Fibroblast of peridontal ligament (primary cell): ENCODE measurements around the gene ACADM.
"Not testable (repeated sequence)": the region's sequence is repeated elsewhere in the genome, so short reads cannot be mapped to it uniquely, and the experiment has no call there.

Experiments used
- DNase-seq: peaks from one replicate; pipeline ENCODE4 v3.0.0-alpha.2; 2010; ENCODE audit errors: extremely low read depth

The ACADM gene

DNA sequence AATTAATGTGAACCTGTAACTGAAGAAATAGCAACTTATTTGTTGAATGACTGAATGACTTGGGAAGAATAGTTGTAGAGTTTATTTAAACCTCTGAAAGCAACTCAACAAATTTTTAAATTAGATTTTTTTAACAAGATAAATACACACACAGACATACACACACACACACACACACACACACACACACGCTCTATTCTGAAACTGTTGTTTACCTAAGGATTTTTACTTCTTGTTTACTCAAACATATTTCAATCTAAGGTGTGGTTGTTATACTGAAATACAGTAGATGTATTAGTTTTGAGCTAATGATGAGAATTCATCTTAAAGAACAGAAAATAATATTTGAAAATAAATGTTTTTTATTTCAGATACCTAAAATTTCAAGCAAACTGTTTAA lies 11.5 kb downstream of the ACADM start:
- no peak for DNase-seq

DNA sequence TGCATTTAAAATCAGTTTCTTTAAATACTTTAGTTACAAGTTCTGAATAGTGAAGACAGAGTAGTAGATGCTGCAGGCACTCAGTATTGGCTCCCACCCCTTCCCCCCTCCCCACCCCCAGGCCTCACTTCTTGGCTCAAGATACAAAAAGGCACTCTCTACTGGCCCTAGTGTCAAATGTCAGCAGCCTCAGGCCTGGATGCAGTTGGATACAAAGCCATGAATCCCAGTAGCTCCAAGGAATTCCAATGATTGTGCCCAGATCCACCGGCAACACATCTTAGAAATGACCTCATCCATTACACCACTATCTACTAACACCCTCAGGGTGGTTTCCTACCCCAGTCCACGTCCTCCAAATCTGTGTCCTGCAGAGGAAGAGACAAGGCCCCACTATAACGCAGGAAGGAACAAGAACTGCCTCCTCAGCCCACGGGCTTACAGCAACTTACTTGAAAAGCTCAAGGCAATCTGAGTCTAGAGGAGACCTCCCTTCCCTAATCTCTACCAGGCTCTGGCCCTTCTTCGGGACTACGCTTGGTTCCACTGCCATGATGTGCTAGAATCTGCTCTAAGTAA lies 17.6 kb downstream of the ACADM start:
- no peak for DNase-seq

DNA sequence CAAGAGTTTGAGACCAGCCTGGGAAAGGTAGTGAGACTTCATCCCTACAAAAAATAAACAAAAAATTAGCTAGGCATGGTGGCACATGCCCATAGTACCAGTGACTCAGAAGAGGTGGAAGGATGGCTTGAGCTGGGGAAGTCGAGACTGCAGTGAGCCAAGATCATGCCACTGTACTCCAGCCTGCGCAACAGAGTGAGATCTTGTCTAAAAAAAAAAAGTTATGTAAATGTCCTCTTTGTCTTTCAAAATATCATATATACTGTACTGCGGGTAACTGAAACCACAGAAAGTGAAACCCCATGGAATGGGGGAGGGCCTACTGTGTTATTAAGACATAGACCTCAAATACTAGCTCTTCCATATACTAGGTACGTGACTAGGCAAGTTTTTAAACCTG lies 20.8 kb downstream of the ACADM start:
- DNase-seq = no peak

DNA sequence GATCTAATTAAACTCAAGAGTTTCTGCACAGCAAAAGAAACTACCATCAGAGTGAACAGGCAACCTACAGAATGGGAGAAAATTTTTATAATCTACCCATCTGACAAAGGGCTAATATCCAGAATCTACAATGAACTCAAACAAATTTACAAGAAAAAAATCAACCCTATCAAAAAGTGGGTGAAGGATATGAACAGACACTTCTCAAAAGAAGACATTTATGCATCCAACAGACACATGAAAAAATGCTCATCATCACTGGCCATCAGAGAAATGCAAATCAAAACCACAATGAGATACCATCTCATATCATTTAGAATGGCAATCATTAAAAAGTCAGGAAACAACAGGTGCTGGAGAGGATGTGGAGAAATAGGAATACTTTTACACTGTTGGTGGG lies 32.7 kb downstream of the ACADM start:
- DNase-seq = not testable (repeated sequence)

DNA sequence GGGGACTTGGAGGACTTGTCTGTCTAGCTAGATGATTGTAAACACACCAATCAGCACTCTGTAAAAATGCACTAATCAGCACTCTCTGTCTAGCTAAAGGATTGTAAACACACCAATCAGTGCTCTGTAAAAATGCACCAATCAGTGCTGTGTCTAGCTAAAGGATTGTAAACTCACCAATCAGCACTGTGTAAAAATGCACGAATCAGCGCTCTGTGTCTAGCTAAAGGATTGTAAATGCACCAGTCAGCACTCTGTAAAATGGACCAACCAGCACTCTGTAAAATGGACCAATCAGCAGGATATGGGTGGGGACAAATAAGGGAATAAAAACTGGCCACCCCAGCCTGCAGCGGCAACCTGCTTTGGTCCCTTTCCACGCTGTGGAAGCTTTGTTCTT lies 34.0 kb downstream of the ACADM start:
- not testable (repeated sequence) for DNase-seq

DNA sequence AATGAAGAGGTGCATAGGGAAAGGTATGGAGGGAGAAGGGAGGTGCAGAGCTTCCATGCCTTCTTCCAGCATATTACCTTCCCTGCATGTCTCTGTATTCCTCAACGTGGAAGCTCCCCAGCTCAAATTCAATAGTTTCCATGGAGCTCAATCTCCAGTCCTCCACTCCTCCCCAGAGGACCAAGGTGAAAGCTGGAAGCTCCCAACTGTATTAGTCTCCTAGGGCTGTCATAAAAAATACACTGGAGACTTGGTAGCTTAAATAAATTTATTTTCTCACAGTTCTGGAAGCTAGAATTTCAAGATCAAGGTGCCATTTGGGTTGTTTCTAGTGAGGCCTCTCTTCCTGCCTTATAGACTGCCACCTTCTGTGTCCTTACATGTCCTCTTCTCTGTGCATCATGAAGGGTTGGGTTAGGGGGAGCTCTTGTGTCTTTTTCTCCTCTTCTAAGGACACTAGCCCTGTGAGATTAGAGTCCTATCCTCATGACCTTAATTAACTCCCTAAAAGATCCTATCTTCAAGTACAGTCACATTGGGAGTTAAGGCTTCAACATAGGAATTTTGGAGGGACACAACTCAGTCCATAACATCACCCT lies 39.6 kb downstream of the ACADM start:
- DNase-seq = no peak

DNA sequence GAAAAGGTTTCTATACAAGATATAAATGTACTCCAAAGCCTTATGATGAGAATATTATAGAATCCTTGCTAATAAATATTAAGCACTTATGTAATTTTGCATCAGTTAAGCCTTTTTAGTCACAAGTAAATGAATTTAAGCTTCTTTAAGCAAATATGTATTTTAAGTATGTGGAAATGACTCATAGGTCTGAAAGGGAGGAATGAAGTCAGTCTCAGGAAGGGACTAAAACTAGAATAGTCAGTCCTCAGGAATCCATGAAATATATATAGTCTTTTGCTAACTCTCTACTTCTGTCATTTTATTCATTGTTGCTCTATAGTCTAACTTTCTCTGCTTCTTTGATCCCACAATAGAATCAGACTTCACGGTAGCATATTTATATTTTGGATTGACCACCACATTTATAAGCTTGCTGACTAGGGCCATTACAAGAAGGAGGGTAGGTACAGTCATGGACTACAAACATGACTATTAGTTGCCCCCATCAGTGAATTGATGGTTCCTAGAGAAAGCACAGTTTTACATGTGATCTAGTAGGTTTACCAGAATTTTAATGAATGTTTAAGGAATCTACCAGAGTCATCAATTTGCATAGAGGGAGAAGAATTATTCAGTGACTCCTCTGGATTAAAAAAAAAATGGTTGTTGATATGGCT lies 41.3 kb downstream of the ACADM start:
- peak; percentile 85 for DNase-seq

DNA sequence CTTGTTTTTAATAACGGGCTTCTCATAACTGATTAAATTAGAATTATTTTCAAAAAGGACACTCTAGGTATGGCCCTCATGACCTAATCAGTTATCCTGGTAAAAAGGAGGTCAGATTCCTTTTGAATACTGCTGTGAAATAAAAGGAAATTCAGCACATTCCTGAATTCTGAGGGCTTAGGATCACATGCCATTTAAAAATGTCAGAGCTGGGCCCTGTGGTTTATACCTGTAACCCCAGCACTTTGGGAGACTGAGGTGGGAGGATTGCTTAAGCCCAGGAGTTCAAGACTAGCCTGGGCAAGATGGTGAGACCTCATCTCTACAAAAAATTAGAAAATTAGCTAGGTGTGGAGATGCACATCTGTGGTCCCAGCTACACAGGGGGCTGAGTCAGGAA lies 43.5 kb downstream of the ACADM start:
- no peak for DNase-seq

DNA sequence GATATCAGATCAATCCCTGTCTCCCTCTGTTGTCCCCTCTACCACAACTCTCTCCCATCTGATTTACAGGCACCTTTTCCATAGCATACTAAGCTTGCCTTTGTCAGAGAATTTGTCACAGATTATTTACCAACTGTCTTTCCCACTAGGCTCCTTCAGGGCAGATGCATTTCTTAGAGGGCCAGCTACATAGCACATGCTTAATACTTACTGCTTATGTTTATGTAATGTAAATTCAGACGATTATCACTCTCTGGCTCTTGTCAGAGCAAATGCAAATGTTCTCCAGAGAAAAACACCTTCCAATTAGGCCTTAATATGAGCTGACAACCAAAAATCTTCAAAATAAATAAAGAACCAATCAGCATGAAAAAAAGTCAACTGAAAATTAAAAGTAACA lies 46.3 kb downstream of the ACADM start:
- no peak for DNase-seq

DNA sequence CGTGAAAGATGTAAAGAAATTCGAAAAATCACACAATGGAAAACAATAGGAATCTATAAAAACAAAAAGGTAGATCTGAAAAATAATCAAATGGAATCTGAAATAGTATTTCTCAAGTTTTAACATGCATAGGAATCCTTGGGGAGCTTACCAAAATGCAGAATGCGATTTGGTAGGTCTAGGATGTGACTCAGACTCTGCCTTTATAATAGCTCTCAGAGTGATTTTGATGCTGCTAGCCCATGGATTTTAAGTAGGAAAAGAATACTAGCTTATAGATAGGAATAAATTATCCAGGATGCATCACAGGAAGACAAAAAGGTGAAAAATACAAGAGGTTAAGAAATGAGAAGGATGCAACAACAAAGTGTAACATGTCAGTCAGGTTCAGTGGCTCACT lies 47.5 kb downstream of the ACADM start:
- no peak for DNase-seq

DNA sequence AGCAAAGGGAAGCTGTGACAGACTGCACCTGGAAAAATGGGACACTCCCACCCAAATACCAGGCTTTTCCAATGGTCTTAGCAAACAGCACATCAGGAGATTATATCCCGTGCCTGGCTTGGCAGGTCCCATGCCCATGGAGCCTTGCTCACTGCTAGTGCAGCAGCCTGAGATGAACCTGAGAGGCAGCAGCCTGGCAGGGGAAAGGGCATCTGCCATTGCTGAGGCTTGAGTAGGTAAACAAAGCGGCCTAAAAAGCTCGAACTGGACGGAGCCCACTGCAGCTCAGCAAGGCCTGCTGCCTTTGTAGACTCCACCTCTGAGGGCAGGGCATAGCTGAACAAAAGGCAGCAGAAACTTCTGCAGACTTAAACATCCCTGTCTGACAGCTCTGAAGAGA lies 53.3 kb downstream of the ACADM start:
- DNase-seq = not testable (repeated sequence)

DNA sequence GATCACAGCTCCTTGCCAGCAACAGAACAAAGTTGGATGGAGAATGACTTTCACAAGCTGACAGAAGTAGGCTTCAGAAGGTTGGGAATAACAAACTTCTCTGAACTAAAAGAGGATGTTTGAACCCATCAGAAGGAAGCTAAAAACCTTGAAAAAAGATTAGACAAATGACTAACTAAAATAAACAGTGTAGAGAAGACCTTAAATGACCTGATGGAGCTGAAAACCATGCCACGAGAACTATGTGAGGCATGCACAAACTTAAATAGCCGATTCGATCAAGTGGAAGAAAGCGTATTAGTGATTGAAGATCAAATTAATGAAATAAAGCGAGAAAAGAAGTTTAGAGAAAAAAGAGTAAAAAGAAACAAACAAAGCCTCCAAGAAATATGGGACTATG lies 54.2 kb downstream of the ACADM start:
- not testable (repeated sequence) for DNase-seq

DNA sequence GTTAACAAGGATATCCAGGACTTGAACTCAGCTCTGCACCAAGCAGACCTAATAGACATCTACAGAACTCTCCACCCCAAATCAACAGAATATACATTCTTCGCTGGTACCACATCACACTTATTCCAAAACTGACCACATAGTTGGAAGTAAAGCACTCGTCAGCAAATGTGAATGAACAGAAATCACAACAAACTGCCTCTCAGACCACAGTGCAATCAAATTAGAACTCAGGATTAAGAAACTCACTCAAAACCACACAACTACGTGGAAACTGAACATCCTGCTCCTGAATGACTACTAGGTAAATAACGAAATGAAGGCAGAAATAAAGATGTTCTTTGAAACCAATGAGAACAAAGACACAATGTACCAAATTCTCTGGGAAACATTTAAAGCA lies 55.7 kb downstream of the ACADM start:
- DNase-seq = not testable (repeated sequence)

DNA sequence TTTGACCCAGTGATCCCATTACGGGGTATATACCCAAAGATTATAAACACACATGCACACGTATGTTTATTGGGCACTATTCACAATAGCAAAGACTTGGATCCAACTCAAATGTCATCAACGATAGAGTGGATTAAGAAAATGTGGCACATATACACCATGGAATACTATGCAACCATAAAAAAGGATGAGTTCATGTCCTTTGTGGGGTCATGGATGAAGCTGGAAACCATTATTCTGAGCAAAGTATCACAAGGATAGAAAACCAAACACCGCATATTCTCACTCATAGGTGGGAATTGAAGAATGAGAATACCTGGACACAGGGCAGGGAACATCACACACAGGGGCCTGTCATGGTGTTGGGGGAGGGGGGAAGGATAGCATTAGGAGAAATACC lies 59.4 kb downstream of the ACADM start:
- not testable (repeated sequence) for DNase-seq

DNA sequence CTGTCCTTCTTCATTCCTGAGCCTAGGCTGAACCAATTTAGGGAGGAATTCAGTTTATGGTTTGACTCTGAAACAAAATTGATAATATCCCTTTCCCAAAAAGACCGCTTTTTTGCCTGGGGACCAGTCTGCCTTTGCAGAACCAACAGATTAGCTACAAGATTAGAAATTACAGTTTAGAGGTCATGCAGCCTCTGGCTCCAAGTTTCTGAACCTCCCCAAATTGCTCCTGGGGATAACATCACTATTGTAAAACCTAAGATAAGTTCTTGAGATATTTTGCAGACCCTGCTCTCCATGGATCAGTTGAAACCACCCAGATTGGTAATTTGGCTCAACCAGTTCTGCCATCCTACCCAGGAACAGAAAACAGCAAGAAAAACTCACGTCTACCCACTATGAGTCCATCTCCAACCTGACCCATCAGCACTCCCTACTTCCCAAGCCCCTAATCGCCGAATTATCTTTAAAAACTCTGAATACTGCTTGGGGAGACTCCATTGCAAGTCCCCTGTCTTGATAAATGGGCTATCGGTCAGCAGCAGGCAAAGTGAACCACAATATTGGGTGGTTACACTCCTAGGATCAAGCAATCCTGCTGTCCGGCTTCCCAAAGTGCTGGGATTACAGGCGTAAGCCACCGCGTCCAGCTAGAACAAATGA lies 60.9 kb downstream of the ACADM start:
- DNase-seq = no peak

DNA sequence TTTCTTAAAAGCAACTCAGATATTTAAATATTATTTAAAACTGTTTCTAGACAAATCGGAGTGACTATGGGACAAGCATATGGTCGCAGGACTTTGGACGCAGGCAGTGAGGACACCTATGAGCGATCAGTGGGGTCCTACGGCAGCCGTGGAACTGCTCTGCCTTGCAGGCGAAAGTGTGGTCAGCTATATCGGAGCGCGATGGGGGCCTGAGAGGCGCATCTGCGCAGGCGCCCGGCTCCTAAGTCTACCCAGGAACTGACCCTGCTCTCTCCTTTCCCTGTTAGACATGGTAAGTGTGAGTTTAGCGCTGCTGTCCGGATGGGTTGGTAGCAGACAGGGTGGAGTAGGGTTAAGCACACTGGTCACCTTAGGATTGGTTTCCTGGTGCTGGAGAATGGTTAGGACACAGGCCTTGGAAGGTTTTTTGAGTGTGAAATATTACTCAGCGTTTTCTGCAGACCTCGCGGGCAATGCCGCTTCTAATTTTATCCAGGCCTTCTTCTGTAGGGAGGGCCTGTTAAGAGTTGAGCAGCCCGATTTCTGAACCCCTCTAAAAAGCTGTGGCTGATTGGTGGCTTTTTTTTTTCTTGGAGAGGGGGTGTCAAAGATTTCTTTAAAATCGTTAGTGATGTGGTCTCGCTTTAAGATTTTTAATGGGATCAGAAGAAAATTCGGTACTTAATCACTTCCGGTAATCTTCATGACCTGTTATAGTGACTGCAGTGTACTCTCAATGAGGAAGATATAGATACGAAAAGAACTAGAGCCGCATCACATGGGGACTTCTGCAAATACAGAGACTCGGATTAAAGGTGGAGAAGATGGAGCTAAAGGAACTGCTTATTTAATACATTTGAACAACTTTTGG lies 61.7 kb downstream of the ACADM start, which contains the start of gene RABGGTB:
Gene RABGGTB, plus strand, starts transcription at position 274 of the 871 bp plus-strand sequence. Its CDS starts 16 bp downstream, at position 290.
- DNase-seq = peak; percentile 96

DNA sequence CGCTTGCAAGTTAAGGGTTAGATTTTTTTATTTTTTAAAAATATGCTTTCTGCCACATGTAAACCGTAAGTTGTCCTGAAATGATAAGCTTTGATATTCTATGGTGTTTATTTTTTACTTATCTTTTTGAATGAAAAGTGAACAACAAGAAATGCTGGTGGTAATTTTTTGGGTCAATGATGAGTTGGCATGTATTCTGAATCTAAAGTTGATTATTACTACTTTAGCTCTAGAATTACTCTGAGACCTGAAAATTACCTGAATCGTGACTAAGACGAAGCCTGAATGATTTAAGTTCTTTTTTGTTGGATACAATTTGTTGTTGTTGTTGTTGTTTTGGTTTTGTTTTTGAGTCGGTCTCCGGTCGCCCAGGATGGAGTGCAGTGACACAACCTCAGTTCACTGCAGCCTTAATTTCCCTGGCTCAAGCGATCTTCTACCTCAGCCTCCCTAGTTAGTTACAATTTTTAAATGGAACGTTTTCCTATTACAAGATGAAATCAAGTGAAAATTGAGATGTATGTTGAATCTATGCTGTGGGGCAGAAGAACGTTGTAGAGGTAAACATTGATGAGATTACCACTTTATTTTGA lies 62.5 kb downstream of the ACADM start:
- DNase-seq = no peak

DNA sequence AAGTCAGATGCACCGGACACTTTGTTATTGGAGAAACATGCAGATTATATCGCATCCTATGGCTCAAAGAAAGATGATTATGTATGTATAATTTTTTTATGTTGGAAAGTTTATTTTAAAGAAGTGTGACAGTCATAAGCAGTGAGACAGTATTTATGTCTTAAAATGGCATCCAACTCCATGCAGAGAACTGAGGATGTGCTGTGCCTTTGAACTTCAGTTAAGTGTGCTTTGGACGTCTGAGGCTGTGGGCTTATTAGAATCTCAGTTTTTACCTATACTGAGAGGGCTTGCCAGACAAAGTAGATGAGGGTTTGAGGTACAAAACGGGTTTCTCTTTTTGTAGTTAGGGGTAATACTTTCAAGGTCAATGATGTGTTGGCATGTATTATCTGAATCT lies 63.0 kb downstream of the ACADM start:
- DNase-seq = no peak

DNA sequence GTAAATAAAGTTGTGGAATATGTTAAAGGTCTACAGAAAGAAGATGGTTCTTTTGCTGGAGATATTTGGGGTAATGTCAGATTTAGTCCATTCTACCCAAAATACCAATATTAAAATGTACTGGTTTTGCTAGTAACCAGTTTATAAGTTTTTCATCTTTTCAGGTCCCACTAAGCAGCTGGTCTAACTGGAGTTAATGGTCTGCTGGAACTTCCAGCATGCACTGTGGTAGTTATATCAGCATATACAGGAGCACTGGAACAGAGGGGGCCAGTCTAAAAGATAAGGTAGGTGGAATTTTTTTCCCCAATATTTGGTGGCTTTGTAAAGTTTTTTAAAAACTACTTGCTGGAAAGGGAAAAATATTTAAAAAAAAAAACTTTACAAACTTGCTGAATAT lies 65.5 kb downstream of the ACADM start:
- DNase-seq = no peak

DNA sequence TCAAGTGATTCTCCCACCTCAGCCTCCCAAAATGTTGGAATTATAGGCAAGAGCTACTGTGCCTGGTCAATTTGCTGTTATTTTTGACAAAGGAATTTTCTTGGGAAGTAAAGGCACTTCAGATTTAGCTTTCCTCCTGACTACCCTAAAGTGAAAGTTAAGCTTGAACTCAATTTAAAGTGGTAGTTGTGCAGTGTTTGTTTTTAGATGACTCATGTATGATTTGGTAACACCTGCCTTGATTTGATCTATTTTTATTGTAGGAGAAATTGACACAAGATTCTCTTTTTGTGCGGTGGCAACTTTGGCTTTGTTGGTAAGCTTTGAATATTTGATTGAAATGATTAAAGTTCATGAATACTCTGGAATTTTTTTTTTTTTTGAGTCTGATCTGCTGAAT lies 66.5 kb downstream of the ACADM start:
- DNase-seq = peak; percentile 52

DNA sequence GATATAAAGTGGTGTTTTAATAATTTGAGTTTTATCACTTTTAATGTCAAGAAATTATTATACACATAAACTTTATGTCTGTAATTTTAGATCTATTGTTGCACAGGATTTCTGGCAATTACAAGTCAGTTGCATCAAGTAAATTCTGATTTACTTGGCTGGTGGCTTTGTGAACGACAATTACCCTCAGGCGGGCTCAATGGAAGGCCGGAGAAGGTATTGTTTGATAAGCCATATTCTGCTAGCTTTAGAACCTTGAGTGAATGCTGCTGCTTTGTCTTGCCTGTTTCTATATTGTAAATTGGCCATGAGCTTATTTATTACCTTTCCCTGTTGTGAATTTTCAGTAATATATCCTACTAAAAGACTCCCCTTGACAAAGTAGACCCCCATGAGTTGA lies 67.6 kb downstream of the ACADM start:
- no peak for DNase-seq

DNA sequence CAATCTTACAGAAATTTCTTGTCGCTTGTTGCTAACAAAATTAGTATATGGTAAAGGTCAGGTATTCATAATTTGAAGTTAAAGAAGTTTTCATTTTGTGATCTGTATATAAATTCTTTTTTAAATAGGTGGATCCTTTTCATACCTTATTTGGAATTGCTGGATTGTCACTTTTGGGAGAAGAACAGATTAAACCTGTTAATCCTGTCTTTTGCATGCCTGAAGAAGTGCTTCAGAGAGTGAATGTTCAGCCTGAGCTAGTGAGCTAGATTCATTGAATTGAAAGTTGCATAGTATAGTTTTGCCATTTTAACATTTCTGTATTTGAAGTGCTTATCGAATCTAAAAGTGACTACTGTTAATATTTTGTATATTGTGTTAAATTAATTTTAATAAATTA lies 69.9 kb downstream of the ACADM start:
- DNase-seq = no peak
